K562 (cell line): ENCODE data around the gene NPAS3. TPM values are rescaled to one million over a fixed set of nuclear protein-coding genes. Genes with fewer than 3 reads are reported as not detected.

ENCODE experiments used
- ATAC-seq: fragments of 200-7000 bp; cut with Tn5 transposase; 3 replicates; pipeline ENCODE4 v1.9.1; 2020; ENCODE audit warnings: moderate library complexity
- BruUV-seq: library from RNA; stranded (reverse); fragments of 400-500 nt; replicated peaks from 2 replicates; lab custom pipeline; 2021; lab: Mats Ljungman, UMichigan
- CTCF ChIA-PET: fragments of 300-600 bp; formaldehyde crosslinking; extraction: SDS; loops from one replicate; lab custom pipeline; 2021; ENCODE audit warnings: low intra/inter-chr PET ratio; lab: Yijun Ruan, JAX
- POLR2A ChIA-PET: fragments of 300-600, 350-650 bp; sonication (Branson Sonifier 250); formaldehyde crosslinking; extraction: SDS; loops from one replicate; lab custom pipeline; 2021; ENCODE audit warnings: antibody characterized with exemption, inconsistent platforms; lab: Yijun Ruan, JAX
- DNase-seq, 4 experiments: peaks; one replicate each; pipeline versions ENCODE4 v3.0.0 to v3.0.0-alpha.2; 2011 to 2018; ENCODE audit warnings: low spot score in 3 of 4, mixed read lengths in 3 of 4; ENCODE audit errors: extremely low read depth in 1 of 4
- FAIRE-seq: peaks from 2 replicates; lab custom pipeline; 2011; peaks lifted over from hg19 to GRCh38; lab: Jason Lieb, UNC
- H2AFZ ChIP-seq: 2 replicates; pipeline ENCODE4 v1.6.0; 2011; ENCODE audit warnings: low read depth, low read length, control low read depth, inconsistent platforms
- H3K27ac ChIP-seq: fragments of 200-600 bp; 3 replicates; pipeline ENCODE4 v1.8.0; 2011; ENCODE audit warnings: low read depth, mild to moderate bottlenecking, control low read depth, inconsistent platforms, low read length, moderate library complexity, mixed read lengths; ENCODE audit errors: extremely low read depth
- H3K27me3 ChIP-seq, 2 experiments: fragments of 300-600 bp in 1 of 2; 2 replicates in 1 of 2; 3 replicates in 1 of 2; pipeline versions ENCODE4 v1.6.0 to v1.8.0; 2011; ENCODE audit warnings: inconsistent platforms in 2 of 2, low read length in 2 of 2, mild to moderate bottlenecking in 1 of 2, mixed read lengths in 1 of 2, moderate library complexity in 1 of 2; ENCODE audit not compliant: control insufficient read depth in 2 of 2, insufficient read depth in 2 of 2
- H3K36me3 ChIP-seq: fragments of 300-600 bp; 3 replicates; pipeline ENCODE4 v1.8.0; 2011; ENCODE audit warnings: mild to moderate bottlenecking, low read length, inconsistent platforms; ENCODE audit not compliant: control insufficient read depth, insufficient read depth
- H3K4me1 ChIP-seq, 2 experiments: fragments of 200-600 bp in 1 of 2; replicated peaks in 1 of 2; 2 replicates in 1 of 2; 3 replicates in 1 of 2; pipeline versions ENCODE4 v1.5.1 to v1.8.0; 2011; ENCODE audit warnings: inconsistent platforms in 2 of 2, low read length in 2 of 2, mild to moderate bottlenecking in 1 of 2, mixed read lengths in 1 of 2, moderate library complexity in 1 of 2; ENCODE audit not compliant: control insufficient read depth in 2 of 2, insufficient read depth in 2 of 2
- H3K4me2 ChIP-seq: 2 replicates; pipeline ENCODE4 v1.6.1; 2011; ENCODE audit warnings: low read length, control low read depth, inconsistent platforms, mixed read lengths; ENCODE audit not compliant: insufficient read depth
- H3K4me3 ChIP-seq: fragments of 200-600 bp; sonication (generic), shearing (Covaris generic); 2 replicates; pipeline ENCODE4 v1.5.1; 2016; ENCODE audit warnings: control low read depth, inconsistent platforms
- H3K79me2 ChIP-seq: fragments of 200-600 bp; 3 replicates; pipeline ENCODE4 v1.8.0; 2011; ENCODE audit warnings: low read length, inconsistent platforms; ENCODE audit not compliant: control insufficient read depth, insufficient read depth
- H3K9ac ChIP-seq, 2 experiments: 2 replicates each; pipeline versions ENCODE4 v1.6.0 to v1.6.1; 2011; ENCODE audit warnings: low read depth in 2 of 2, low read length in 2 of 2, control low read depth in 1 of 2, inconsistent platforms in 1 of 2, mild to moderate bottlenecking in 1 of 2, mixed read lengths in 1 of 2; ENCODE audit not compliant: insufficient read depth in 1 of 2
- H3K9me1 ChIP-seq: one replicate; pipeline ENCODE4 v1.6.0; 2011; ENCODE audit warnings: inconsistent platforms, mild to moderate bottlenecking, low read length, moderate library complexity; ENCODE audit not compliant: control insufficient read depth, insufficient read depth
- H3K9me3 ChIP-seq: replicated peaks from 2 replicates; pipeline ENCODE4 v1.5.1; 2011; ENCODE audit warnings: low read depth, low read length, inconsistent platforms; ENCODE audit not compliant: control insufficient read depth, insufficient read depth
- H4K20me1 ChIP-seq: replicated peaks from 2 replicates; pipeline ENCODE4 v1.6.1; 2011; ENCODE audit warnings: low read length, inconsistent platforms, mixed read lengths; ENCODE audit not compliant: control insufficient read depth, insufficient read depth
- DNMT1 ChIP-seq: fragments of 450-650 bp; IDR thresholded peaks from 2 replicates; pipeline ENCODE4 v1.6.1; 2016; ENCODE audit warnings: antibody characterized with exemption, mild to moderate bottlenecking
- WGBS: fragments of 100-300 bp; shearing (Covaris generic); methylation state at CpG from one replicate; pipeline ENCODE4 v1.1.6; 2016; ENCODE audit warnings: low coverage, mixed read lengths; ENCODE audit not compliant: insufficient coverage; ENCODE audit errors: missing lambda C conversion rate; 5-methylcytosine and 5-hydroxymethylcytosine counted together
- in situ Hi-C: fragments of 300-500 bp; cut with MboI; formaldehyde crosslinking; loops from 4 replicates; pipeline ENCODE4 v1.15.0; 2018; ENCODE audit warnings: inconsistent platforms, mixed read lengths
- intact Hi-C: fragments of 100-400 bp; cut with micrococcal nuclease; formaldehyde crosslinking; loops from 2 replicates; pipeline ENCODE4 v1.14.2; 2022
- polyA plus RNA-seq, 8 experiments: library from polyadenylated mRNA; depleted of rRNA in 4 of 8; stranded (reverse) in 5 of 8; unstranded in 3 of 8; fragments of >200 nt; fragmentation: Nextera tagmentation in 2 of 8; fragmentation: Illumina TruSeq in 1 of 8; extraction: Ambion mirVana in 2 of 8; extraction: Trizol in 1 of 8; gene quantifications; 2 replicates each; pipeline versions ENCODE4 v1.2.1 to v1.2.3, GENCODE V29; 2011 to 2014; ENCODE audit warnings: inconsistent platforms in 1 of 8, missing spikeins in 1 of 8
- total RNA-seq, 7 experiments: library from RNA; depleted of rRNA in 6 of 7; stranded (reverse); fragments of >200 nt in 6 of 7; fragmentation: Illumina TruSeq in 2 of 7; extraction: Trizol in 2 of 7; gene quantifications; 2 replicates each; pipeline versions ENCODE4 v1.2.1 to v1.2.3, GENCODE V29; 2011 to 2021; ENCODE audit warnings: low replicate concordance in 1 of 7
- TF ChIP-seq, protein P1 (sequence below): sonication (generic); formaldehyde crosslinking; IDR thresholded peaks from 2 replicates; pipeline ENCODE4 v1.8.0; 2022; ENCODE audit warnings: mild to moderate bottlenecking, missing genetic modification reagents
- TF ChIP-seq, protein P2 (sequence below): sonication (generic); formaldehyde crosslinking; IDR thresholded peaks from 2 replicates; pipeline ENCODE4 v1.8.0; 2022; ENCODE audit warnings: mild to moderate bottlenecking, missing genetic modification reagents
- TF ChIP-seq, protein P3 (sequence below), 2 experiments: fragments of 450-650 bp; formaldehyde crosslinking in 1 of 2; IDR thresholded peaks; 2 replicates each; pipeline versions ENCODE4 v1.4.0 to v1.6.1; 2014 to 2020; ENCODE audit warnings: mild to moderate bottlenecking in 2 of 2, borderline replicate concordance in 1 of 2, low read depth in 1 of 2

NPAS3 gene
- total and polyA plus RNA-seq, 9 of the 15 experiments (the other 6 are each of a cell fraction or from before 2014, with no cell fraction given) = 0.04 TPM; not detected in 8

DNA sequence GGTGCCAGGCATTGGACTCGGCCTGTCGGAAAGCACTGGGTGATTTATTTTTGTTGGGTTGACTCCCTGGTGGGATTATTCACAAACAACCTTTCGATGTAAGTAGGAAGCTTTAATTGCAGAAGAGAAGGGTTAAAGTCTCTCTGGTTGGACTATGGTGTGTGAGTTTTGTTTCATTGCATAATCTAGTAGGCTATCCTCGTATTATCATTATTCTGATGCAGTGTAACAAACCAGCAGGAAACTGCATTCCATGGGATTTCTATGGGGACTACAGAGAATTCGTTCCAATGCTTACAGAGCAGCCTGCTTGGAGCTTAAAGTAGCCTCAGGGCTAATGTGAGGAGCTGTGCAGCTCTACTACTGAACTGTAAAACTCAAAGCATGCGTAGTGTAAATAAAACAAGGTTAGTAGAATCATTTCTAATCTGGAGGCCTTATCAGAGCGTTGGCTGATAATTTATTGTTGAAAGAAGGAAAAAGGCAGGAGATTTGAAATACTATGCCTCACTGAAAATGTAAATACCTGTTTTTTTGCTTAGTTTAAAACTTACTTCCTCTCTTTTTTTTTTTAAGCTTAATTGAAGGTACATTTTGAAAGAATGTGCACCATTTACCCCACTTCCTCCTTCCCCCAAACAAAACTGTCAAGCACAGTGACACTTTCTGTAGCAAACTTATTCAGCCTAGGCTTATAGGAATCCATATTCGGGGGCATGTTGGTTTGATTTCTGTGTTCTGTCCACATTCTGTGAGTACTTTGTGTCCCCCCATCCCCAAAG lies 226.7 kb downstream of the NPAS3 start (continued):
- TF ChIP-seq, protein P1, sequence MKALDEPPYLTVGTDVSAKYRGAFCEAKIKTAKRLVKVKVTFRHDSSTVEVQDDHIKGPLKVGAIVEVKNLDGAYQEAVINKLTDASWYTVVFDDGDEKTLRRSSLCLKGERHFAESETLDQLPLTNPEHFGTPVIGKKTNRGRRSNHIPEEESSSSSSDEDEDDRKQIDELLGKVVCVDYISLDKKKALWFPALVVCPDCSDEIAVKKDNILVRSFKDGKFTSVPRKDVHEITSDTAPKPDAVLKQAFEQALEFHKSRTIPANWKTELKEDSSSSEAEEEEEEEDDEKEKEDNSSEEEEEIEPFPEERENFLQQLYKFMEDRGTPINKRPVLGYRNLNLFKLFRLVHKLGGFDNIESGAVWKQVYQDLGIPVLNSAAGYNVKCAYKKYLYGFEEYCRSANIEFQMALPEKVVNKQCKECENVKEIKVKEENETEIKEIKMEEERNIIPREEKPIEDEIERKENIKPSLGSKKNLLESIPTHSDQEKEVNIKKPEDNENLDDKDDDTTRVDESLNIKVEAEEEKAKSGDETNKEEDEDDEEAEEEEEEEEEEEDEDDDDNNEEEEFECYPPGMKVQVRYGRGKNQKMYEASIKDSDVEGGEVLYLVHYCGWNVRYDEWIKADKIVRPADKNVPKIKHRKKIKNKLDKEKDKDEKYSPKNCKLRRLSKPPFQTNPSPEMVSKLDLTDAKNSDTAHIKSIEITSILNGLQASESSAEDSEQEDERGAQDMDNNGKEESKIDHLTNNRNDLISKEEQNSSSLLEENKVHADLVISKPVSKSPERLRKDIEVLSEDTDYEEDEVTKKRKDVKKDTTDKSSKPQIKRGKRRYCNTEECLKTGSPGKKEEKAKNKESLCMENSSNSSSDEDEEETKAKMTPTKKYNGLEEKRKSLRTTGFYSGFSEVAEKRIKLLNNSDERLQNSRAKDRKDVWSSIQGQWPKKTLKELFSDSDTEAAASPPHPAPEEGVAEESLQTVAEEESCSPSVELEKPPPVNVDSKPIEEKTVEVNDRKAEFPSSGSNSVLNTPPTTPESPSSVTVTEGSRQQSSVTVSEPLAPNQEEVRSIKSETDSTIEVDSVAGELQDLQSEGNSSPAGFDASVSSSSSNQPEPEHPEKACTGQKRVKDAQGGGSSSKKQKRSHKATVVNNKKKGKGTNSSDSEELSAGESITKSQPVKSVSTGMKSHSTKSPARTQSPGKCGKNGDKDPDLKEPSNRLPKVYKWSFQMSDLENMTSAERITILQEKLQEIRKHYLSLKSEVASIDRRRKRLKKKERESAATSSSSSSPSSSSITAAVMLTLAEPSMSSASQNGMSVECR (CRISPR knock-in tag) = no peak
- no peak for TF ChIP-seq DNMT1
- TF ChIP-seq, all 486 proteins: peak for 0

DNA sequence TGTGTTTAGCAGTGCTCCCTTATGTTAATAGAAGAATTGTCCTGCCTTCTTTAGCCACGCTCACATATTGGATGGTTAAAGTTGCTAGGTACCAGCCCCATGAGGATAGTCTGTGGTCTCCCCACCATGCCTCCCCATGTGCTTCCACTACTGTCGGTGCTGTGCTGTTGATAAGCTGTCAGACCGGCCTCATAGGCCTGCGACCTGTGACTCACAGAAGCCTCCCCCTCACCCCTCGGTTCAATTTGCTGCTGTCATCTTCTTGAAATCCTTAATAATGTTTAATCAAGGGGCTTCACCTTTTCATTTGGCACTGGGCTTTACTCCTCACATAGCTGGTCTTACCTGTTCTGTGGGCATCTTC lies 227.2 kb downstream of the NPAS3 start:
- Histone ChIP-seq H3K4me1 (no peaks in the 10 kb centered on the region), H3K9me1 (no peaks in the 10 kb centered on the region), H3K27me3 (0 out of 5 replicates have a peak, but pooled peaks cover 0 to 5% of the 10 kb centered on the region in 2 experiments), H3K9ac (no peak overlapping the region), H3K4me3 (no peak overlapping the region), H4K20me1 (no peaks in the 10 kb centered on the region), H3K79me2 (no peaks in the 10 kb centered on the region), H3K27ac (no peak overlapping the region), H3K36me3 (no peaks in the 10 kb centered on the region), H3K9me3 (no peaks in the 10 kb centered on the region), H3K4me2 (no peak overlapping the region), H2AFZ (no peak overlapping the region)
- no peak for DNase-seq
- ATAC-seq = no peak
- 3% methylated on average over 5 of the region's 5 CpGs for WGBS
- in situ Hi-C loops = no loop called here
- CTCF ChIA-PET = no interaction called here
- FAIRE-seq = no peak
- BruUV-seq = no TSS peak
- intact Hi-C loops = no loop called here
- POLR2A ChIA-PET = no interaction called here
- TF ChIP-seq, protein P2, sequence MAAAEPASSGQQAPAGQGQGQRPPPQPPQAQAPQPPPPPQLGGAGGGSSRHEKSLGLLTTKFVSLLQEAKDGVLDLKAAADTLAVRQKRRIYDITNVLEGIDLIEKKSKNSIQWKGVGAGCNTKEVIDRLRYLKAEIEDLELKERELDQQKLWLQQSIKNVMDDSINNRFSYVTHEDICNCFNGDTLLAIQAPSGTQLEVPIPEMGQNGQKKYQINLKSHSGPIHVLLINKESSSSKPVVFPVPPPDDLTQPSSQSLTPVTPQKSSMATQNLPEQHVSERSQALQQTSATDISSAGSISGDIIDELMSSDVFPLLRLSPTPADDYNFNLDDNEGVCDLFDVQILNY (CRISPR knock-in tag) = no peak
- TF ChIP-seq, protein P3, sequence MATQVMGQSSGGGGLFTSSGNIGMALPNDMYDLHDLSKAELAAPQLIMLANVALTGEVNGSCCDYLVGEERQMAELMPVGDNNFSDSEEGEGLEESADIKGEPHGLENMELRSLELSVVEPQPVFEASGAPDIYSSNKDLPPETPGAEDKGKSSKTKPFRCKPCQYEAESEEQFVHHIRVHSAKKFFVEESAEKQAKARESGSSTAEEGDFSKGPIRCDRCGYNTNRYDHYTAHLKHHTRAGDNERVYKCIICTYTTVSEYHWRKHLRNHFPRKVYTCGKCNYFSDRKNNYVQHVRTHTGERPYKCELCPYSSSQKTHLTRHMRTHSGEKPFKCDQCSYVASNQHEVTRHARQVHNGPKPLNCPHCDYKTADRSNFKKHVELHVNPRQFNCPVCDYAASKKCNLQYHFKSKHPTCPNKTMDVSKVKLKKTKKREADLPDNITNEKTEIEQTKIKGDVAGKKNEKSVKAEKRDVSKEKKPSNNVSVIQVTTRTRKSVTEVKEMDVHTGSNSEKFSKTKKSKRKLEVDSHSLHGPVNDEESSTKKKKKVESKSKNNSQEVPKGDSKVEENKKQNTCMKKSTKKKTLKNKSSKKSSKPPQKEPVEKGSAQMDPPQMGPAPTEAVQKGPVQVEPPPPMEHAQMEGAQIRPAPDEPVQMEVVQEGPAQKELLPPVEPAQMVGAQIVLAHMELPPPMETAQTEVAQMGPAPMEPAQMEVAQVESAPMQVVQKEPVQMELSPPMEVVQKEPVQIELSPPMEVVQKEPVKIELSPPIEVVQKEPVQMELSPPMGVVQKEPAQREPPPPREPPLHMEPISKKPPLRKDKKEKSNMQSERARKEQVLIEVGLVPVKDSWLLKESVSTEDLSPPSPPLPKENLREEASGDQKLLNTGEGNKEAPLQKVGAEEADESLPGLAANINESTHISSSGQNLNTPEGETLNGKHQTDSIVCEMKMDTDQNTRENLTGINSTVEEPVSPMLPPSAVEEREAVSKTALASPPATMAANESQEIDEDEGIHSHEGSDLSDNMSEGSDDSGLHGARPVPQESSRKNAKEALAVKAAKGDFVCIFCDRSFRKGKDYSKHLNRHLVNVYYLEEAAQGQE (IDR thresholded peaks at IDR 0.05; ENCODE audit: borderline replicate concordance) = no peak
- TF ChIP-seq, protein P3 (CRISPR knock-in tag; IDR thresholded peaks at IDR 0.05; ENCODE audit: low read depth) = no peak
